K562 (cell line): ENCODE data around the gene EPHB1. TPM values are rescaled to one million over a fixed set of nuclear protein-coding genes. Genes with fewer than 3 reads are reported as not detected.

Experiments
- ATAC-seq: fragments of 200-7000 bp; cut with Tn5 transposase; 3 replicates; pipeline ENCODE4 v1.9.1; 2020; ENCODE audit warnings: moderate library complexity
- BruUV-seq: library from RNA; stranded (reverse); fragments of 400-500 nt; replicated peaks from 2 replicates; lab custom pipeline; 2021; lab: Mats Ljungman, UMichigan
- CTCF ChIA-PET: fragments of 300-600 bp; formaldehyde crosslinking; extraction: SDS; loops from one replicate; lab custom pipeline; 2021; ENCODE audit warnings: low intra/inter-chr PET ratio; lab: Yijun Ruan, JAX
- POLR2A ChIA-PET: fragments of 300-600, 350-650 bp; sonication (Branson Sonifier 250); formaldehyde crosslinking; extraction: SDS; loops from one replicate; lab custom pipeline; 2021; ENCODE audit warnings: antibody characterized with exemption, inconsistent platforms; lab: Yijun Ruan, JAX
- DNase-seq, 4 experiments: peaks; one replicate each; pipeline versions ENCODE4 v3.0.0 to v3.0.0-alpha.2; 2011 to 2018; ENCODE audit warnings: low spot score in 3 of 4, mixed read lengths in 3 of 4; ENCODE audit errors: extremely low read depth in 1 of 4
- FAIRE-seq: peaks from 2 replicates; lab custom pipeline; 2011; peaks lifted over from hg19 to GRCh38; lab: Jason Lieb, UNC
- H2AFZ ChIP-seq: 2 replicates; pipeline ENCODE4 v1.6.0; 2011; ENCODE audit warnings: low read depth, low read length, control low read depth, inconsistent platforms
- H3K27ac ChIP-seq: fragments of 200-600 bp; 3 replicates; pipeline ENCODE4 v1.8.0; 2011; ENCODE audit warnings: low read depth, mild to moderate bottlenecking, control low read depth, inconsistent platforms, low read length, moderate library complexity, mixed read lengths; ENCODE audit errors: extremely low read depth
- H3K27me3 ChIP-seq, 2 experiments: fragments of 300-600 bp in 1 of 2; 2 replicates in 1 of 2; 3 replicates in 1 of 2; pipeline versions ENCODE4 v1.6.0 to v1.8.0; 2011; ENCODE audit warnings: inconsistent platforms in 2 of 2, low read length in 2 of 2, mild to moderate bottlenecking in 1 of 2, mixed read lengths in 1 of 2, moderate library complexity in 1 of 2; ENCODE audit not compliant: control insufficient read depth in 2 of 2, insufficient read depth in 2 of 2
- H3K36me3 ChIP-seq: fragments of 300-600 bp; 3 replicates; pipeline ENCODE4 v1.8.0; 2011; ENCODE audit warnings: mild to moderate bottlenecking, low read length, inconsistent platforms; ENCODE audit not compliant: control insufficient read depth, insufficient read depth
- H3K4me1 ChIP-seq, 2 experiments: fragments of 200-600 bp in 1 of 2; replicated peaks in 1 of 2; 2 replicates in 1 of 2; 3 replicates in 1 of 2; pipeline versions ENCODE4 v1.5.1 to v1.8.0; 2011; ENCODE audit warnings: inconsistent platforms in 2 of 2, low read length in 2 of 2, mild to moderate bottlenecking in 1 of 2, mixed read lengths in 1 of 2, moderate library complexity in 1 of 2; ENCODE audit not compliant: control insufficient read depth in 2 of 2, insufficient read depth in 2 of 2
- H3K4me2 ChIP-seq: 2 replicates; pipeline ENCODE4 v1.6.1; 2011; ENCODE audit warnings: low read length, control low read depth, inconsistent platforms, mixed read lengths; ENCODE audit not compliant: insufficient read depth
- H3K4me3 ChIP-seq: fragments of 200-600 bp; sonication (generic), shearing (Covaris generic); 2 replicates; pipeline ENCODE4 v1.5.1; 2016; ENCODE audit warnings: control low read depth, inconsistent platforms
- H3K79me2 ChIP-seq: fragments of 200-600 bp; 3 replicates; pipeline ENCODE4 v1.8.0; 2011; ENCODE audit warnings: low read length, inconsistent platforms; ENCODE audit not compliant: control insufficient read depth, insufficient read depth
- H3K9ac ChIP-seq, 2 experiments: 2 replicates each; pipeline versions ENCODE4 v1.6.0 to v1.6.1; 2011; ENCODE audit warnings: low read depth in 2 of 2, low read length in 2 of 2, control low read depth in 1 of 2, inconsistent platforms in 1 of 2, mild to moderate bottlenecking in 1 of 2, mixed read lengths in 1 of 2; ENCODE audit not compliant: insufficient read depth in 1 of 2
- H3K9me1 ChIP-seq: one replicate; pipeline ENCODE4 v1.6.0; 2011; ENCODE audit warnings: inconsistent platforms, mild to moderate bottlenecking, low read length, moderate library complexity; ENCODE audit not compliant: control insufficient read depth, insufficient read depth
- H3K9me3 ChIP-seq: replicated peaks from 2 replicates; pipeline ENCODE4 v1.5.1; 2011; ENCODE audit warnings: low read depth, low read length, inconsistent platforms; ENCODE audit not compliant: control insufficient read depth, insufficient read depth
- H4K20me1 ChIP-seq: replicated peaks from 2 replicates; pipeline ENCODE4 v1.6.1; 2011; ENCODE audit warnings: low read length, inconsistent platforms, mixed read lengths; ENCODE audit not compliant: control insufficient read depth, insufficient read depth
- ASH1L ChIP-seq: fragments of 450-650 bp; IDR thresholded peaks from 2 replicates; pipeline ENCODE4 v1.6.1; 2018; ENCODE audit warnings: borderline replicate concordance, mild to moderate bottlenecking, low read depth; ENCODE audit not compliant: partially characterized antibody
- ATF4 ChIP-seq: fragments of 450-650 bp; formaldehyde crosslinking; IDR thresholded peaks from 2 replicates; pipeline ENCODE4 v1.4.0; 2022; ENCODE audit warnings: mild to moderate bottlenecking, moderate library complexity
- CHD4 ChIP-seq: fragments of 200-600 bp; sonication (generic); IDR thresholded peaks from 3 replicates; pipeline ENCODE4 v1.6.1; 2012; ENCODE audit warnings: low read depth, mild to moderate bottlenecking, mixed read lengths, low read length, inconsistent platforms; ENCODE audit not compliant: insufficient read depth, insufficient replicate concordance, poor library complexity, severe bottlenecking
- FOS ChIP-seq: IDR thresholded peaks from 3 replicates; pipeline ENCODE4 v1.6.1; 2011; ENCODE audit not compliant: insufficient read length; ENCODE audit errors: extremely low read depth
- IFI16 ChIP-seq: fragments of 250-450 bp; sonication (Bioruptor Pico); IDR thresholded peaks from 2 replicates; pipeline ENCODE4 v2.1.2; 2022; ENCODE audit warnings: mild to moderate bottlenecking, inconsistent platforms
- KAT8 ChIP-seq: fragments of 450-650 bp; IDR thresholded peaks from 2 replicates; pipeline ENCODE4 v1.6.1; 2016; ENCODE audit warnings: low read depth, mild to moderate bottlenecking
- MCM2 ChIP-seq: fragments of 450-650 bp; IDR thresholded peaks from 2 replicates; pipeline ENCODE4 v1.6.1; 2017; ENCODE audit warnings: low read depth, mild to moderate bottlenecking
- NR3C1 ChIP-seq: sonication (generic); formaldehyde crosslinking; IDR thresholded peaks from 2 replicates; pipeline ENCODE4 v1.8.1; 2022; ENCODE audit warnings: missing genetic modification reagents
- PRPF4 ChIP-seq: fragments of 200-400 bp; formaldehyde crosslinking; IDR thresholded peaks from one replicate; pipeline ENCODE4 v1.6.1; 2017; ENCODE audit warnings: low read length, low read depth, mild to moderate bottlenecking; ENCODE audit not compliant: insufficient read depth, poor library complexity, severe bottlenecking
- SNRNP70 ChIP-seq: fragments of 200-400 bp; formaldehyde crosslinking; optimal IDR thresholded peaks from 2 replicates; pipeline ENCODE3; 2017; ENCODE audit warnings: low read depth, low read length
- ZBTB8A ChIP-seq: fragments of 450-650 bp; IDR thresholded peaks from 2 replicates; pipeline ENCODE4 v1.6.1; 2018; ENCODE audit warnings: mild to moderate bottlenecking, moderate library complexity; ENCODE audit not compliant: partially characterized antibody
- ZNF133 ChIP-seq: fragments of 250-450 bp; sonication (Bioruptor Pico); IDR thresholded peaks from 2 replicates; pipeline ENCODE4 v1.4.0; 2020; ENCODE audit warnings: mild to moderate bottlenecking
- ZNF253 ChIP-seq: fragments of 250-450 bp; sonication (Bioruptor Pico); conservative IDR thresholded peaks from 2 replicates; pipeline ENCODE4 v1.6.1; 2021; ENCODE audit warnings: mild to moderate bottlenecking
- WGBS: fragments of 100-300 bp; shearing (Covaris generic); methylation state at CpG from one replicate; pipeline ENCODE4 v1.1.6; 2016; ENCODE audit warnings: low coverage, mixed read lengths; ENCODE audit not compliant: insufficient coverage; ENCODE audit errors: missing lambda C conversion rate; 5-methylcytosine and 5-hydroxymethylcytosine counted together
- in situ Hi-C: fragments of 300-500 bp; cut with MboI; formaldehyde crosslinking; loops from 4 replicates; pipeline ENCODE4 v1.15.0; 2018; ENCODE audit warnings: inconsistent platforms, mixed read lengths
- intact Hi-C: fragments of 100-400 bp; cut with micrococcal nuclease; formaldehyde crosslinking; loops from 2 replicates; pipeline ENCODE4 v1.14.2; 2022
- polyA plus RNA-seq, 8 experiments: library from polyadenylated mRNA; depleted of rRNA in 4 of 8; stranded (reverse) in 5 of 8; unstranded in 3 of 8; fragments of >200 nt; fragmentation: Nextera tagmentation in 2 of 8; fragmentation: Illumina TruSeq in 1 of 8; extraction: Ambion mirVana in 2 of 8; extraction: Trizol in 1 of 8; gene quantifications; 2 replicates each; pipeline versions ENCODE4 v1.2.1 to v1.2.3, GENCODE V29; 2011 to 2014; ENCODE audit warnings: inconsistent platforms in 1 of 8, missing spikeins in 1 of 8
- total RNA-seq, 7 experiments: library from RNA; depleted of rRNA in 6 of 7; stranded (reverse); fragments of >200 nt in 6 of 7; fragmentation: Illumina TruSeq in 2 of 7; extraction: Trizol in 2 of 7; gene quantifications; 2 replicates each; pipeline versions ENCODE4 v1.2.1 to v1.2.3, GENCODE V29; 2011 to 2021; ENCODE audit warnings: low replicate concordance in 1 of 7
- TF ChIP-seq, protein P1 (sequence below): fragments of 450-650 bp; formaldehyde crosslinking; IDR thresholded peaks from 2 replicates; pipeline ENCODE4 v1.4.0; 2020; ENCODE audit warnings: mild to moderate bottlenecking, moderate library complexity
- TF ChIP-seq, protein P2 (sequence below), 3 experiments: fragments of 200-800 bp in 1 of 3; sonication (Bioruptor generic) in 1 of 3; sonication (generic) in 1 of 3; formaldehyde crosslinking in 1 of 3; IDR thresholded peaks; 2 replicates each; pipeline versions ENCODE4 v1.6.1 to v1.8.0; 2016 to 2022; ENCODE audit warnings: mild to moderate bottlenecking in 2 of 3, missing compliant biosample characterization in 2 of 3, missing genetic modification characterization in 2 of 3, missing genetic modification reagents in 1 of 3
- TF ChIP-seq, protein P3 (sequence below): fragments of 250-450 bp; sonication (Bioruptor Pico); IDR thresholded peaks from 2 replicates; pipeline ENCODE4 v1.9.0; 2021; ENCODE audit warnings: mild to moderate bottlenecking, inconsistent platforms

Gene EPHB1
- total and polyA plus RNA-seq, 9 of the 15 experiments (the other 6 are each of a cell fraction or from before 2014, with no cell fraction given) = 0.29 TPM; not detected in 8

DNA sequence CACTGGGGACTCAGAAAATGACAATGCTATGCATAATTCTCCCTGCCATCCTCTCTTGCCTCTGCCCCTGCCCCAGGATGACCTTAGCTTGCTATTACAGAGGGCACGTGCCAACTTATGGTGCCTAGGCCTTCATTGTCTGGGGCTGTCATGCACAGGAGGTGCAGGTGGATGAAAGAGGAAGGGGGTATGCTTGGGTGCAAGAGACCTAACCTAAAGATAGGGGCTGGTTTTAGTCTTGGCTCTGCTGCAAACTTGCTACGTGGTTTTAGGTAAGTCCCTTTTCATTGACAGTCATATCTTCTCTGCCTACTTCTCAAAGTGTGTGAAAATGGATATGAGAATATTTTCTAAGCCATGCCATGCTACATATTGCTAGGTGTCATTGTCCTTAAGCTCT, 161.3 kb downstream of the EPHB1 start (continued):
- TF ChIP-seq NR3C1 (CRISPR knock-in tag) = no peak
- TF ChIP-seq, all 486 proteins: peak for 0

DNA sequence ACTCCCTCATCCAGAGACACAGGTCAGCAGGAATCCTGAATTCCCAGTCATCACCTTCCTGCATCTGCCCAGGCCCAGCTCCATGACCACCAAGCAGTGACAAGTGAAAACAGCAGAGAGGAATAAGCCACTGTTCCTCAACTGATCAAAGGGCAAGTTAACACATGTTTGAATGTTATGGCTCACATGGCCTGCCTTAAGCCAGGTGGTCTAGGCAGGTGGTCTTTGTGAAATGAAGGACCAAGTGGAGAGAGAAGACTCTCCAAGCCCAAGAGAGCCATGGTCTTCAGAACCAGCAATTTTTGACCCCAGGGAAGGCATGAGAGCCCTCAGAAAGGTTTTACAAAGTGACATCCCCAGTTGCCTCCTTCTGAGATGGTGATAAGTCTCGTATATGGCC, 161.8 kb downstream of the EPHB1 start:
- no peak overlapping the region for H3K27ac ChIP-seq
- H4K20me1 ChIP-seq = no peaks in the 10 kb centered on the region
- H3K9ac ChIP-seq = no peak overlapping the region
- DNase-seq (no peak), FAIRE-seq (no peak), ATAC-seq (no peak)
- H3K9me3 ChIP-seq = no peaks in the 10 kb centered on the region
- in situ Hi-C loops = no loop called here
- intact Hi-C loops = no loop called here
- CTCF ChIA-PET = no interaction called here
- POLR2A ChIA-PET = no interaction called here
- H3K4me2 ChIP-seq = no peak overlapping the region
- H3K9me1 ChIP-seq = no peaks in the 10 kb centered on the region
- 0% methylated on average over 1 of the region's 1 CpG for WGBS
- H2AFZ ChIP-seq = no peak overlapping the region
- BruUV-seq = no TSS peak
- H3K79me2 ChIP-seq = no peaks in the 10 kb centered on the region
- no peaks in the 10 kb centered on the region for H3K4me1 ChIP-seq
- no peak overlapping the region for H3K4me3 ChIP-seq
- no peaks in the 10 kb centered on the region; a peak in 1 of 5 replicates for H3K27me3 ChIP-seq
- no peaks in the 10 kb centered on the region for H3K36me3 ChIP-seq
- TF ChIP-seq ATF4 (CRISPR knock-in tag) (no peak), ZBTB8A (no peak), PRPF4 (no peak), KAT8 (no peak), CHD4 (no peak), IFI16 (CRISPR knock-in tag) (no peak), ZNF133 (no peak), FOS (no peak), ASH1L (no peak), ZNF253 (CRISPR knock-in tag) (no peak), MCM2 (no peak), SNRNP70 (no peak)
- TF ChIP-seq, protein P1, sequence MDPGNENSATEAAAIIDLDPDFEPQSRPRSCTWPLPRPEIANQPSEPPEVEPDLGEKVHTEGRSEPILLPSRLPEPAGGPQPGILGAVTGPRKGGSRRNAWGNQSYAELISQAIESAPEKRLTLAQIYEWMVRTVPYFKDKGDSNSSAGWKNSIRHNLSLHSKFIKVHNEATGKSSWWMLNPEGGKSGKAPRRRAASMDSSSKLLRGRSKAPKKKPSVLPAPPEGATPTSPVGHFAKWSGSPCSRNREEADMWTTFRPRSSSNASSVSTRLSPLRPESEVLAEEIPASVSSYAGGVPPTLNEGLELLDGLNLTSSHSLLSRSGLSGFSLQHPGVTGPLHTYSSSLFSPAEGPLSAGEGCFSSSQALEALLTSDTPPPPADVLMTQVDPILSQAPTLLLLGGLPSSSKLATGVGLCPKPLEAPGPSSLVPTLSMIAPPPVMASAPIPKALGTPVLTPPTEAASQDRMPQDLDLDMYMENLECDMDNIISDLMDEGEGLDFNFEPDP = no peak
- TF ChIP-seq, protein P2, sequence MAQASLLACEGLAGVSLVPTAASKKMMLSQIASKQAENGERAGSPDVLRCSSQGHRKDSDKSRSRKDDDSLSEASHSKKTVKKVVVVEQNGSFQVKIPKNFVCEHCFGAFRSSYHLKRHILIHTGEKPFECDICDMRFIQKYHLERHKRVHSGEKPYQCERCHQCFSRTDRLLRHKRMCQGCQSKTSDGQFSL (CRISPR knock-in tag; IDR thresholded peaks at IDR 0.05) = no peak
- TF ChIP-seq, protein P2 (tag; IDR thresholded peaks at IDR 0.05) = no peak
- TF ChIP-seq, protein P3, sequence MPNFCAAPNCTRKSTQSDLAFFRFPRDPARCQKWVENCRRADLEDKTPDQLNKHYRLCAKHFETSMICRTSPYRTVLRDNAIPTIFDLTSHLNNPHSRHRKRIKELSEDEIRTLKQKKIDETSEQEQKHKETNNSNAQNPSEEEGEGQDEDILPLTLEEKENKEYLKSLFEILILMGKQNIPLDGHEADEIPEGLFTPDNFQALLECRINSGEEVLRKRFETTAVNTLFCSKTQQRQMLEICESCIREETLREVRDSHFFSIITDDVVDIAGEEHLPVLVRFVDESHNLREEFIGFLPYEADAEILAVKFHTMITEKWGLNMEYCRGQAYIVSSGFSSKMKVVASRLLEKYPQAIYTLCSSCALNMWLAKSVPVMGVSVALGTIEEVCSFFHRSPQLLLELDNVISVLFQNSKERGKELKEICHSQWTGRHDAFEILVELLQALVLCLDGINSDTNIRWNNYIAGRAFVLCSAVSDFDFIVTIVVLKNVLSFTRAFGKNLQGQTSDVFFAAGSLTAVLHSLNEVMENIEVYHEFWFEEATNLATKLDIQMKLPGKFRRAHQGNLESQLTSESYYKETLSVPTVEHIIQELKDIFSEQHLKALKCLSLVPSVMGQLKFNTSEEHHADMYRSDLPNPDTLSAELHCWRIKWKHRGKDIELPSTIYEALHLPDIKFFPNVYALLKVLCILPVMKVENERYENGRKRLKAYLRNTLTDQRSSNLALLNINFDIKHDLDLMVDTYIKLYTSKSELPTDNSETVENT (CRISPR knock-in tag) = no peak
